Measurements from ENCODE around the gene SORBS2. TPM values are rescaled to one million over a fixed set of nuclear protein-coding genes. Genes with fewer than 3 reads are reported as not detected.

The SORBS2 gene
- total RNA-seq, 2 donors from 2014 or later, result not detected

DNA sequence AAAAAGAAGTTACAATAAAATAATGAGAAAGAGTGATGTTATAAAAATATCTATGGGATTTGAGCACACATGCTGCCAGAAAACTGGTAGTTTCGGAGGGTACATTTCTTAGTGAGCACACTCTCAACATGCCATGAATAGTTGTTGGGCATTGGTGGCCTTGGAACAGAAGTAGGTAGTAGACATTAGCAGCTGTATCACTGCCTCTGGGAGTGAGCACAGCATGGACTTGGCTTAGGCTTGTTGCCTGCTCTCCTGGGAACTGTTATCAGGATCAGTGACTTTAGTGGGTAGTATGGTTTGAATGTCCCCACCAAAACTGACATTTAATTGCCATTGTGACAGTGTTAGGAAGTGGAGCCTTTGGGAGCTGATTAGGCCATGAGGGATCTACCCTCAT lies 263.4 kb downstream of the SORBS2 start:
- Mint-ChIP-seq H3K36me3 (no peaks in the 10 kb centered on the region), H3K27ac (no peak overlapping the region), H3K9me3 (no peaks in the 10 kb centered on the region)
- DNase-seq (ENCODE audit: low spot score in 2 of 2) (no peak), ATAC-seq (no peak)

DNA sequence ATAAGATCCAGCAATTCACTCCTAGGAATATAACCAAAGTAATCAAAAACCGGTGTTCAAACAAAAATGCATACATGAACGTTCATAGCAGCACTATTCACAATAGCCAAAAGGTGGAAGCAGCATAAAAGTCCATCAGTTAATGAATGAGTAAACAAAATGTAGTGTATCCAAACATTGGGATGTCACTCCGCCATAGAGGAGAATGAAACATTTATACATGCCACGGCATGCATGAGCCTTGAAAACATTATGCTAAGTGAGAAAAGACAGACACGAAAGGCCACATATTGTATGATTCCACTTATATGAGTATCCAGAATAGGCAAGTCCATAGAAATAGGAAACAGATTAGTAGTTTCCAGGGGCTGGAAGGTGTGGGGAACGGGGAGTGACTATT lies 265.7 kb downstream of the SORBS2 start:
- Mint-ChIP-seq H3K9me3 (no peaks in the 10 kb centered on the region), H3K27ac (no peak overlapping the region)
- no peak for ATAC-seq

DNA sequence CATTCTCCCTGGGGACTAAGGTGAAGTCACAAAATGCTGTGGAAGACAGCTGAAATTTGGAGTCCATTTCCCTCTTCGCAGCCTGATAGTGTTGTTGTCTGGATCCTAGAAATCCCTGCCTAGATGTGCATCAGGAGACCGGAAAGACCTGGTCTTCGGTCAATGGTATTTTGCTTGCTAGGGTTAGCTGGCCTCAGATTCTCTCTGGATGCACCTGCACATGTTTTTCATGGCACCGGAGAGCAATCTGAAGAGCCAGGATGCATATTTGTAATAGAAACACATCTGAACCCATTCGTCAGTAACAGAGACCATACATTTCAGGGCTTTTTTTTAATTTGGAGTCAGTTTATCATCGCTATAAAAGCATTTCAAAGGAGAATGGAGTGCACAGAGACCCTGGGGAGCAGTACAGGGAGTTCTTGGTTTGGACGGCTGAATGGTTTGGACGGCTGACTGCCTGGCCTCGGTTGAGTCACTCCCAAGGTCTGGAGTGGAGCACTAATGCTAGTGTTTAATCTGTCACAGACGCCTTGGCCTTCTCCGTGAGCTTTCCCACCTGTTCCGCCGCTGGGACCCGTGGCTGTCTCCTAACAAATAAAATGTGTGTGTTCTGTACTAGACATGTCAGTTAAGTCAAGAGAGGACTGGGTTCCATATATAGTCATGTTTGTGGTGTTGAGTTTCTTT lies 269.2 kb downstream of the SORBS2 start:
- DNase-seq (ENCODE audit: low spot score in 2 of 2), result no peak
- H3K27ac Mint-ChIP-seq, result no peak overlapping the region
- no peaks in the 10 kb centered on the region for H3K9me3 Mint-ChIP-seq
- no peaks in the 10 kb centered on the region for H3K36me3 Mint-ChIP-seq
- ATAC-seq, result no peak

More for the DNA sequence above, 265.7 kb downstream of the SORBS2 start:
- H3K36me3 Mint-ChIP-seq, result no peaks in the 10 kb centered on the region
- no peak for DNase-seq (ENCODE audit: low spot score in 2 of 2)

DNA sequence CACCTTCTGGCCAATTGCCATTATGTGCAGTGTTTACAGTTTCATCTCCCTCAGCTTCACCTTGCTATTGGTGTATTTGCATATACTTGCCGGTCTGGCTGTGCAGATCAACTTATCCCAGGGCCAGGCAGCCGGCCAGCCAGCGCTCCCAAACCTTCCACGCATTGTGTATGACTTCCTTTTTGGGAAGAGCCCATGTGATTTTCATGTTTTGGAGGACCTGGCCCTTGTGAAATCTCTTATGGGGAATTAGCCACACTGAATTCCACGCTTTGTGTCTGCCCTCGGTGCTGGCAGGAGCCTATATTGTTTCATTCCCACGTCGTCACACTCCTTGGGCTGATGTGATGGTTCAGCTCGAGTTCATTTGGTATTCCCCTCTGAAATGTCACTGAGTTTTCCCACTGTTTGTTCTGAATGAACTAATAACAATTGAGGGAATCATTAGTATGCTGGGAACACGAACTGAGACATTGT lies 270.7 kb downstream of the SORBS2 start:
- Mint-ChIP-seq H3K27ac (no peak overlapping the region), H3K36me3 (no peaks in the 10 kb centered on the region), H3K9me3 (no peaks in the 10 kb centered on the region)
- DNase-seq (ENCODE audit: low spot score in 2 of 2) (no peak), ATAC-seq (no peak)

DNA sequence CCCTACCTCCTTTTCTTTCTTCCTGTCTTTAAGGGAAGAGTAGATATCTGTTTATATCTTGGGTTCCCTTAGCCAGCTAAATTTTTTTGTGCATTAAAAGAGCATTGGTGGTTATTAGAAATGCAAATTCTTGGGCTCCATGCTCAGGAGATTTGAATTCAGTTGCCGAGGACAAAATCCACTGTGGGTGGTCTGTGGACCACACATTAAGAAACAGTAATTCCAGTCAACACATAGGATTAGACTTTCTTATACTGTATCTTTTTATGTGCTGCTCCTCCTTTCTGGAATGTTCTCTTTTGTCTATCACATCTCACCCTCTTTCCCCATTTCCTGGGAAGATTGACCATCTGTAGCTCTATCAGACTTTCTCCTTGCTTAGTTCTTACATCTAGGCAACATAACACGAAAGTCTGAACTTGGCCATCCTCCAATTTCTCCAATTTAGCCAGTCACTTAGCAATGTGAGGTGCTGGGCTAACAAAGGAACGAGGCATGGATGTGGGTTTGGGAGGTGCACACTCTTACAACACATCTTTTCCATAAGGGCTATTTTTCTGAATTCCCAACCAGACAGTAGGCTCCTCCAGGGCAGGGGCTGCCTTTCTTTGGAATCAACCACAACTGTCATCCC lies 271.4 kb downstream of the SORBS2 start:
- no peak overlapping the region for H3K27ac Mint-ChIP-seq
- ATAC-seq, result no peak
- H3K9me3 Mint-ChIP-seq, result no peaks in the 10 kb centered on the region
- no peaks in the 10 kb centered on the region for H3K36me3 Mint-ChIP-seq
- DNase-seq (ENCODE audit: low spot score in 2 of 2), result no peak

DNA sequence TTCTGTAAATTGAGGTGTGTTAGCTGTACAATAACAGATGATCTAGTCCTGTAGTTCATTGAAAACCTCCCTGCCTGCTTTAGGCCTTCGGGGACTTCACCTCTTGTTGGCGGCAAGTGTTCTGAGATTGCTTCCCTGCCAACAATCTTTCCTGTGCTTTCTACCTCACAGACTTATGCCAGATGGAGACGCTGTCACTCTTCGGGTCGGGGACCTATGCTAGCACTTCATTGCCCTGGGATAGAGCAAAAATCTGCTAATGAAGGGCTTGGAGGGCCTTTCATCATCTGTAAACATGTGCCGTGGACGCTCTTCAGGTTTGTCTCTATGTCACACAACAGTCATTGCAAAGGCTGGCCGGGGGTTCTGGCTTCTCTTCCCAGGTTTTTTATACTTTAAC lies 272.0 kb downstream of the SORBS2 start:
- no peak for DNase-seq (ENCODE audit: low spot score in 2 of 2)
- H3K9me3 Mint-ChIP-seq, result no peaks in the 10 kb centered on the region
- H3K36me3 Mint-ChIP-seq, result no peaks in the 10 kb centered on the region
- no peak for ATAC-seq
- no peak overlapping the region for H3K27ac Mint-ChIP-seq

DNA sequence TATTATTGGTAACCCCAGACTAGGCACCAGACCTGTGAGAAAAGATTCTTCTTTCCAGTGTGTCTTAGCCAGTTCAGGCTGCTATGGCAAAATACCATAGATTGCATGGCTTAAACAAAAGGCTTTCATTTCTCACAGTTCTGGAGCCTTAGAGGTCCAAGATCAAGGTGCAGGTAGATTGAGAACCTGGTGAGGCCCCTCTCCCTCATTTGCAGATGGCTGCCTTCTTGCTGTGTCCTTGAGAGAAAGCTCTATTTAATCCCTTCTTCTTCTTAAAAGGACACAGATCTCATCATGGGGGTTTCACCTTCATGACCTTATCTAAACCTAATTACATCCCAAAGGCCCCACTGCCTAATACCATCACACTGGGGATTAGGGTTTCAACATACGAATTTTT lies 273.2 kb downstream of the SORBS2 start:
- ATAC-seq (no peak), DNase-seq (ENCODE audit: low spot score in 2 of 2) (no peak)
- Mint-ChIP-seq H3K36me3 (no peaks in the 10 kb centered on the region), H3K9me3 (no peaks in the 10 kb centered on the region), H3K27ac (no peak overlapping the region)

DNA sequence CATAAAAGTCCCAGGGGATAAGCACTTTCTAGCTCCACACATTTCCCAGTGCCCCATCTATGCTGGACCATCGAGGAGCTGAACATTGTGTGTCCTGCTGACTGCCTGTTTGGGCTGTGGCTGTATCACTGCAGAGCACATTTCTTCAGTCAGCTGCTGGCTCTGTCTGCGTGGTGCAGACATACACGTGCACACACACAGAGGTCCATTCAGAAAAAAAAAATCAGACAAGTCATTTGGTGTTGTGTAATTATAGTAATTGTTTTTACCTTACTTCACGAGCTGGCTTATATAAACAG lies 275.6 kb downstream of the SORBS2 start:
- Mint-ChIP-seq H3K9me3 (no peaks in the 10 kb centered on the region), H3K36me3 (no peaks in the 10 kb centered on the region), H3K27ac (no peak overlapping the region)
- DNase-seq (ENCODE audit: low spot score in 2 of 2) (no peak), ATAC-seq (no peak)

DNA sequence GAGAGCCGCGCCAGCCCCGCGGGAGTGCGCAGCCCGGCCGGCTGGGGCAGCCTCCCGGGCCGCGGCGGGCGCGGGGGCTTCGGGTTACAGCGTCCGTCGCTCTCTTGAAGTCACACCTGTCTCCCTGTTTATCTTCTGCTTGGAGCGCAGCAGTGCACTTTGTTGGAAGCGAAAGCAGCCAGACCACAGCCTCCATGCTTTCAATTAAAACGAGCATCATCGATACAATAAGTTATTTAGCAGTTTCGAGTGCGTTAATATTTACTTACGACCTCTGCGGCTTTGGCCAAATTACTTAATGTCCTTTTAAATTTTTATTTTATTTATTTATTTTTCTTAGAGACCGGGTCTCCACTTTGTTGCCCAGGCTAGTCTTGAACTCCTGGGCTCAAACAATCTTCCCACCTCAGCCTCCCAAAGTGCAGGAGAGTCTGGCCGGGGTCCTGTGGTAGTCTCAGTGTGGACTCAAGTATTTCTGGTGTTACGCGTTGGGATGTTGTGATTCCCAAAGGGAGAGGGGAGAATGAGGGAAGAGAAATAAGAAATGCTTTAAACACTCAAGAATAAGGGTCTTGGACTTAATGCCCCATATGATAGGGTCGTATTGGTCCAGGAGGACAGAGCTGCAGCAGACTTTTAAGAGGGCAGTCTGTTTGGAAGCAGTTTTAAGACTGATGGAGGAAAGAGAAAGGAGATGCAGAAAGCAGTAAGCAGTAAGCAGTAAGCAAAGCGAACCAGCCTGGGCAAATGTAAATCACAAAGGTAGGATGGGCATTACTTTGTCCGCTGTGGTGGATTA lies 276.2 kb downstream of the SORBS2 start:
- ATAC-seq (no peak), DNase-seq (ENCODE audit: low spot score in 2 of 2) (no peak)
- H3K36me3 Mint-ChIP-seq, result no peaks in the 10 kb centered on the region
- H3K9me3 Mint-ChIP-seq, result no peaks in the 10 kb centered on the region
- no peak overlapping the region for H3K27ac Mint-ChIP-seq
